ENCODE measurements around the gene EIF3K.

Gene EIF3K

GRCh38 chr19:38618590-38619360 is at the start of gene EIF3K:
TSS of gene EIF3K (plus strand) at chr19:38619188. CDS start at chr19:38619269, 81 bp downstream.
- TF ChIP-seq ZBTB7A (IDR thresholded peaks at IDR 0.05; ENCODE audit: low read depth) = no peak
- TF ChIP-seq EP300 (IDR thresholded peaks at IDR 0.05; ENCODE audit: borderline replicate concordance) = no peak
- TF ChIP-seq CEBPB (IDR thresholded peaks at IDR 0.05) = no peak
- TF ChIP-seq, protein P1, sequence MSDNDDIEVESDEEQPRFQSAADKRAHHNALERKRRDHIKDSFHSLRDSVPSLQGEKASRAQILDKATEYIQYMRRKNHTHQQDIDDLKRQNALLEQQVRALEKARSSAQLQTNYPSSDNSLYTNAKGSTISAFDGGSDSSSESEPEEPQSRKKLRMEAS (IDR thresholded peaks at IDR 0.05) = peak; percentile 93
- TF ChIP-seq, protein P2, sequence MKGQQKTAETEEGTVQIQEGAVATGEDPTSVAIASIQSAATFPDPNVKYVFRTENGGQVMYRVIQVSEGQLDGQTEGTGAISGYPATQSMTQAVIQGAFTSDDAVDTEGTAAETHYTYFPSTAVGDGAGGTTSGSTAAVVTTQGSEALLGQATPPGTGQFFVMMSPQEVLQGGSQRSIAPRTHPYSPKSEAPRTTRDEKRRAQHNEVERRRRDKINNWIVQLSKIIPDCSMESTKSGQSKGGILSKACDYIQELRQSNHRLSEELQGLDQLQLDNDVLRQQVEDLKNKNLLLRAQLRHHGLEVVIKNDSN (IDR thresholded peaks at IDR 0.05) = peak; percentile 99
- peak; percentile 37; the same call in 1 of the 2 replicates for TF ChIP-seq TAF1 (IDR thresholded peaks at IDR 0.05; ENCODE audit: low read depth)
- peak; percentile 84 for TF ChIP-seq CREB1 (IDR thresholded peaks at IDR 0.05; ENCODE audit: low read depth)
- no peak for TF ChIP-seq RAD21 (IDR thresholded peaks at IDR 0.05; ENCODE audit: low read depth)
- TF ChIP-seq REST (IDR thresholded peaks at IDR 0.05; ENCODE audit: low read depth) = no peak
- no peak for TF ChIP-seq NFIC (IDR thresholded peaks at IDR 0.05)
- no peak for TF ChIP-seq FOXM1 (IDR thresholded peaks at IDR 0.05; ENCODE audit: borderline replicate concordance, low read depth)
- TF ChIP-seq TCF12 (IDR thresholded peaks at IDR 0.05; ENCODE audit: low read depth) = no peak; the same call in 1 of the 2 replicates
- peak; percentile 11; the same call in 1 of the 2 replicates for TF ChIP-seq TEAD4 (IDR thresholded peaks at IDR 0.05)
- peak; percentile 45; the same call in 1 of the 2 replicates for TF ChIP-seq YY1 (IDR thresholded peaks at IDR 0.05; ENCODE audit: low read depth)
- 0 out of 2 replicates have a peak, but pooled peaks have one; percentile 27 for TF ChIP-seq EGR1 (IDR thresholded peaks at IDR 0.05)

DNA sequence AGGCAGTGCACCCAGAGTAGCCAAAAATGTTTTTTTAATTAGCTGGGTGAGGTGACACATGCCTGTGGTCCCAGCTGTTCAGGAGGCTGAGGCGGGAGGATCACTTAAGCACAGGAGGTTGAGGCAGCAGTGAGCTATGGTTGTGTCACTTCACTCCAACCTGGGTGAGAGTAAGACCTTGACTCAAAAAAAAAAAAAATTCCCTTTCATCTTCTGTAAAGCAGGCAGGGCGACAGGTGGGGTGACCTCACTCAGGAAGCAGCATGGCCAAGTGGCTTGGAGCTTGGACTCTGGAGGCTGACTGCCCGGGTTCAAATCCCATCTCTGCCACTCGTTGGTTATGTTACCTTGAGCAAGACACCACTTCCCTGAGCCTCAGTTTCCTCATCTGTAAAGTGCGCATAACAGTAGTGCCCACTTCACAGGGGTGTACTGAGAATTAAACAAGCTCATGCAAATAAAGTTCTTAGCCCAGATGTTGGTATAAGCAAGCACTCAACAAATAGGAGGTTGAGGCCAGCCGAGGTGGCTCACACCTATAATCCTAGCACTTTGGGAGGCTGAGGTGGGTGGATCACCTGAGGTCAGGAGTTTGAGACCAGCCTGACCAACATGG is 49.5 kb upstream of the EIF3K start:
- TF ChIP-seq TCF12 (IDR thresholded peaks at IDR 0.05; ENCODE audit: low read depth) (no peak), YY1 (IDR thresholded peaks at IDR 0.05; ENCODE audit: low read depth) (no peak), TAF1 (IDR thresholded peaks at IDR 0.05; ENCODE audit: low read depth) (no peak), TEAD4 (IDR thresholded peaks at IDR 0.05) (no peak), ZBTB7A (IDR thresholded peaks at IDR 0.05; ENCODE audit: low read depth) (no peak), REST (IDR thresholded peaks at IDR 0.05; ENCODE audit: low read depth) (no peak), EGR1 (IDR thresholded peaks at IDR 0.05) (no peak)

GRCh38 chr19:38571682-38572081 is 47.3 kb upstream of the EIF3K start:
- TF ChIP-seq TCF12 (IDR thresholded peaks at IDR 0.05; ENCODE audit: low read depth) (no peak), EP300 (IDR thresholded peaks at IDR 0.05; ENCODE audit: borderline replicate concordance) (no peak), FOXM1 (IDR thresholded peaks at IDR 0.05; ENCODE audit: borderline replicate concordance, low read depth) (no peak)
- TF ChIP-seq, protein P2 (IDR thresholded peaks at IDR 0.05) = no peak

- no peak for TF ChIP-seq TCF12 (IDR thresholded peaks at IDR 0.05; ENCODE audit: low read depth)
- TF ChIP-seq RAD21 (IDR thresholded peaks at IDR 0.05; ENCODE audit: low read depth) = no peak
- no peak for TF ChIP-seq NFIC (IDR thresholded peaks at IDR 0.05)
- TF ChIP-seq, protein P2 (IDR thresholded peaks at IDR 0.05) = no peak
- TF ChIP-seq, protein P1 (IDR thresholded peaks at IDR 0.05) = no peak
- no peak for TF ChIP-seq REST (IDR thresholded peaks at IDR 0.05; ENCODE audit: low read depth)
- no peak for TF ChIP-seq CEBPB (IDR thresholded peaks at IDR 0.05)
- TF ChIP-seq YY1 (IDR thresholded peaks at IDR 0.05; ENCODE audit: low read depth) = no peak
- no peak for TF ChIP-seq TEAD4 (IDR thresholded peaks at IDR 0.05)
- no peak for TF ChIP-seq ZBTB7A (IDR thresholded peaks at IDR 0.05; ENCODE audit: low read depth)
- TF ChIP-seq TAF1 (IDR thresholded peaks at IDR 0.05; ENCODE audit: low read depth) = no peak
- TF ChIP-seq CREB1 (IDR thresholded peaks at IDR 0.05; ENCODE audit: low read depth) = no peak
- TF ChIP-seq EGR1 (IDR thresholded peaks at IDR 0.05) = no peak
Observed at GRCh38 chr19:38577826-38578225, 41.2 kb upstream of the EIF3K start.

All from Ishikawa (cell line).